ENCODE data around the gene SARDH.

SARDH gene

GRCh38 chr9:133619791-133620190 lies 118.4 kb downstream of the SARDH start:
- POLR2A ChIA-PET (ENCODE audit: low non-redundant PET) = no interaction called here
- no peak for DNase-seq (ENCODE audit: low spot score)
- CTCF ChIA-PET = no interaction called here
- no peak overlapping the region for H3K27ac ChIP-seq
- no peak for TF ChIP-seq CTCF (conservative IDR thresholded peaks at IDR 0.05; ENCODE audit: low read depth)

GRCh38 chr9:133618726-133619125 lies 119.4 kb downstream of the SARDH start:
- DNase-seq (ENCODE audit: low spot score) = no peak
- ChIA-PET CTCF (interaction anchor here (0.6 kb wide), 1 partner anchor 1947 kb away, joined by 4 read pairs; no protein-coding TSS in a partner anchor), POLR2A (ENCODE audit: low non-redundant PET) (no interaction called here)
- no peak for TF ChIP-seq CTCF (conservative IDR thresholded peaks at IDR 0.05; ENCODE audit: low read depth)
- no peak overlapping the region for H3K27ac ChIP-seq

DNA sequence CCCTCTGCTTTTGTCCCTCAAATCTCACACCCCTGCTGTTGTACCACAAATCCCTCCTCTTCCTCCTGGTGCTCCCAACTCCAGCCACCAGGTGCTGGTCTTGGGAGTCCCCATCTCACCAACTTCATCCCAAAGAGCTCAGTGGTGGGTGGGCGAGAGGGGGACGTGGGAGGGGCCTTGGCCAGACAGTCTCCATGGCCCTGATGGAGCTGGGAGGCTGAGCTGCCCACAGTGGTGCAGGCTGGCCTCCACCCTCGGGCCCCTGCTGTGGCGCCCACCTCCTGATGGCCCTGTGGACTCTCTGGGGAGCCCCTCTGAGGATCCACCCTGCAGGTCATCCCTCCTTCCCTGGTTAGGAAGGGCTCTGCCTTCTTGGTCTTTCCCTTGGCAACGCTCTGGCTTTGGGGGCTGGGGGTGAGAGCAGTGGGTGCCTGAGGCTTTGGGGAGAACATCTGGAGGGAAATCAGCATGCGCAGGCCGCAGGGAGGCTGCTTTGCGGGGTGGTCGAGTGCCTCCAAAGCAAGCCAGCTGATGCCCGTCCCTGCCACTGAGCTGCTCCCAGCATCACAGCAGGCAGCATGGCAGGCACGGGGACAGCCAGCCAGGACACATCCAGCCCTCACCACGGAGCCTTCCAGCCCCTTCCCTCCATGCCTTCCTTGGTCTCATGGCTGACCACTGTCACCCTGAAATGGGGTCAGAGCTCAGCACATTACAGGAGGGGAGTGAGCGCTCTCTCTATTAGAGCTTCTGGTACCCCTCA lies 121.3 kb downstream of the SARDH start:
- POLR2A ChIA-PET (ENCODE audit: low non-redundant PET) = no interaction called here
- CTCF ChIA-PET = interaction anchor here (0.6 to 0.7 kb wide), 2 partner anchors 372 to 1056 kb away, joined by 3 to 5 read pairs; no protein-coding TSS in a partner anchor

DNA sequence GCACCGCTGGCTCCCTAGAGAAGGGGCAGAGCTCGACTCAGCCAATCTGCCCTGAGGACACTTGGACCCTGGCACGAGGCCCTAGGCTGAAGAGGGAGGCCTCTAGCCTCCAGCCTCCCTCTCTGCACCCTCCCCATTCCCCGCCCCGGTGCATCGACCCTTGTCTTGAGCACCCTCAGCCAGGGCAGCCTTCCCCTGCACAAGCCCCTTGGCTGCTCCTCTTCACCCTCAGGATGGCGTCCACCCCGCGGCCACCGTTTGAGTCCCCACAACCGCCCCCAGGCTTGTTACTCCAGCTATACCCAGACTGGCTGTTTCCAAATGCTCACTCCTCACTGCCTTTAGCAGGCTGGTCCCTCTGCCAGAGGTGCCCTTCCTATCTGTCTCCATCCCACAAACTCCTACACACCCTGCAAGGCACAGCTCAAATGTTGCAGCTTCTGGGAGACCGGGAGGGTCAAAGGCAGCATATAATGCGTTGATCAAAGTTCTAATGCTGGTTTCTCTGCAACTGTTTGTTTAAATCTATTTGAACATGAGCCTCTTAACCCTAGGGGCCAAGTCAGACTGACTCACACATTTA lies 122.5 kb downstream of the SARDH start:
- ChIA-PET CTCF (interaction anchor here (1.0 kb wide), 2 partner anchors 56 to 112 kb away, joined by 3 read pairs; no protein-coding TSS in a partner anchor), POLR2A (ENCODE audit: low non-redundant PET) (no interaction called here)
- DNase-seq (ENCODE audit: low spot score) = no peak

More for the DNA sequence above, 121.3 kb downstream of the SARDH start:
- TF ChIP-seq CTCF (conservative IDR thresholded peaks at IDR 0.05; ENCODE audit: low read depth) = no peak
- DNase-seq (ENCODE audit: low spot score) = no peak
- no peak overlapping the region for H3K27ac ChIP-seq

DNA sequence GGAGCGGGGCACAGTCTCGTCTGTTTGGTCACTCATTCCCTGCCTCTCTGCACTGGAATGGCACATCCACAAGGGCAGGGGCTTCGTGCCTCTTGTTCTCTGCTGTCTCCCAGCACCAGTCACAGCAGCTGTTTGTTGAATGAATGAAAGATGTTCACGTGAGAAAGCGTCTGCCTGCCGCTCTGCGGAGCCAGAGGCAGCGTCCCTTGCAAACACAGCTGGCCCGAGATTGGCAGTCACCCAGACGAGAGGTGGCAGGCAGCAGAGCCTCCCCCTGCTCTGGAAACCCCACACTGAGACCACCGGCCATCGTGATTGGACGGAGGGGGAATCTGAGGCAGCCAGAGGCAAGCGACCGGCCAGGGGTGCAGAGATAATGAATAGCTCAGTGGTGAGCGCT lies 123.0 kb downstream of the SARDH start:
- no peak for TF ChIP-seq CTCF (conservative IDR thresholded peaks at IDR 0.05; ENCODE audit: low read depth)
- POLR2A ChIA-PET (ENCODE audit: low non-redundant PET) = no interaction called here
- CTCF ChIA-PET = interaction anchor here (1.0 kb wide), 2 partner anchors 56 to 111 kb away, joined by 3 read pairs; no protein-coding TSS in a partner anchor
- no peak for DNase-seq (ENCODE audit: low spot score)
- no peak overlapping the region for H3K27ac ChIP-seq

More for the DNA sequence above, 122.5 kb downstream of the SARDH start:
- no peak for TF ChIP-seq CTCF (conservative IDR thresholded peaks at IDR 0.05; ENCODE audit: low read depth)
- no peak overlapping the region for H3K27ac ChIP-seq

- DNase-seq (ENCODE audit: low spot score) = no peak
- no peak for TF ChIP-seq CTCF (conservative IDR thresholded peaks at IDR 0.05; ENCODE audit: low read depth)
- ChIA-PET POLR2A (ENCODE audit: low non-redundant PET) (no interaction called here), CTCF (no interaction called here)
- H3K27ac ChIP-seq = no peak overlapping the region
Measured at GRCh38 chr9:133614678-133615077, 123.5 kb downstream of the SARDH start.
